T-helper 1 cell treated with Interleukin-12 subunit alpha and Interleukin-12 subunit beta and Interleukin-4 antibody, amounts not matched to agents 30 ng/mL and 1 ng/mL, for 36 hours (primary cell): Measurements from ENCODE around the gene MKI67. TPM values are rescaled to one million over a fixed set of nuclear protein-coding genes. Genes with fewer than 3 reads are reported as not detected.

Experiments used
- intact Hi-C: fragments of 100-400 bp; cut with micrococcal nuclease; formaldehyde crosslinking; loops from one replicate; pipeline ENCODE4 v1.15.1; 2024
- total RNA-seq: library from RNA; stranded (reverse); gene quantifications from 2 replicates; pipeline ENCODE4 v1.2.3, GENCODE V29; 2022

The MKI67 gene
- total RNA-seq, 1 donor from 2014 or later: 221 TPM

GRCh38 chr10:128055061-128055868 lies 71.0 kb downstream of the MKI67 start:
- intact Hi-C loops: no loop called here

DNA sequence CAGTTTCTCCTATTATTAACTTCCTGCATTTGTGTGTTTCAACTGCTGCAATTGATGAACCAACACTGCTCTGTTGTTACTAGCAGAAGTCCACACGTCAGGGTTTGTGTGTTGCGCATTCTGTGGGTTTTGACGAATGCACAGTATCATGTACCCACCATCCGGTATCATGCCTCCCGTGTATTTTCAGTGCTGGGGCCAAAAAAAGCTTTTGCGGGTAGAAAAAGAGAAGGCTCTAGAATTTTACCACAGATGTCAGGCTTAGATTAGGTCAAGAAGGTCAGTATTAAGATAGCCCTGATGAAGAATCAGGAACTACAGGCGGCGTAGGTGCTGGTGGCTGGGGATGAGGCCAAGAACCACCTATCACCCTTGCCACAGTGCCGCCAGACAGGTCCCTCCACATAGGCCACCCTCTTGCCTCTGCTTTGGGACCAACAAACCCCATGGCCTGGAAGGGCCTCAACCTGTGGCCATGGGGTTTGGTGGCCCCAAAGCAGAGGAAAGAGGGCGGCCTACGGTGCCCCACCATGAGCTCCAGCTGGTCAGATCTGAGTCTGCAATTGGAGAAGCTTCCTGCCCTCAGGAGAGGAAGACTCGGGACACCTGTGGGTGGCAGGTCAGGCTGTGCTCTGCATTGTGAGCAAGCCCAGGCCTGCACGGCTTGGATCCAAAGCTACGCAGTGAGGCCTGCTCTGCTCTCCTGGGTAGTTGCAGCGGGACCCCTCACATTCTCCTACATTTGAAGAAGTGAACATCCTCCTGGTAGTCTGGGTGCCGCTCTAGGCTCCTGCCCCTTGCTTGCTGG lies 71.9 kb downstream of the MKI67 start:
- intact Hi-C loops: no loop called here

GRCh38 chr10:128053356-128053755 lies 72.9 kb downstream of the MKI67 start:
- intact Hi-C loops: no loop called here

DNA sequence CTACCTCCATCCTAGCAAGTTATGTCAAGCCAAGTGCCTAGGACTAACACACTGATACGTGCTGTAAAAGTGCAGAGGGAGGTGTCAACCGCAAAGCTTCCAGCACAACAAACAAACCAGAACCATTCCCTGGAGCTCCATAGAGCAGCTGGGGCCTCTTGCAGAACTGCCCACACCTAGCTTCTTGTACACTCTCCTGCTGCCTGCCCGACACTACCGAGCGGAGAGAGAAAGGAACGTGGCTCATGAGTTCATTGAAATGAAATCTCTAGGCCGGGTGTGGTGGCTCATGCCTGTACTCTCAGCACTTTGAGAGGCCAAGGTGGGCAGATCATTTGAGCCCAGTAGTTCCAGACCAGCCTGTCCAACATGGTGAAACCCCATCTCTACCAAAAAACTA lies 73.5 kb downstream of the MKI67 start:
- intact Hi-C loops: no loop called here

DNA sequence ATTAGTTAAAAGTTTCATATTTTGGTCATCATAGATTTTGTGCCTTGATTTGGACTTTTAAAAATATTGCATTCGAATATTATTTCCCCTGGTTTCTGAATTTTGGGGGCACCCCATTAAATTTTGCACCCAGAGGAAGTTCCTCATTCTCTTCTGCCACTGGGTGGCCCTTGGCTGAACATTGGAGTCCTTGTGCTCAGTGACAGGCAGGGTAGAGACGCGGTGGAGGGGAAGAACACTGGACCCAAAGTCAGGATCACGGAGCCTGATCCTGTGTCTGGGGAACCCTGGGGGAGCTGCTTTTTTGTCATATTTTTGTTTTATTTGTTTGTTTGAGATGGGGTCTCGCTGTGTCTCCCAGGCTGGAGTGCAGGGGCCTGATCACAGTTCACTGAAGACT lies 74.7 kb downstream of the MKI67 start:
- intact Hi-C loops: no loop called here

DNA sequence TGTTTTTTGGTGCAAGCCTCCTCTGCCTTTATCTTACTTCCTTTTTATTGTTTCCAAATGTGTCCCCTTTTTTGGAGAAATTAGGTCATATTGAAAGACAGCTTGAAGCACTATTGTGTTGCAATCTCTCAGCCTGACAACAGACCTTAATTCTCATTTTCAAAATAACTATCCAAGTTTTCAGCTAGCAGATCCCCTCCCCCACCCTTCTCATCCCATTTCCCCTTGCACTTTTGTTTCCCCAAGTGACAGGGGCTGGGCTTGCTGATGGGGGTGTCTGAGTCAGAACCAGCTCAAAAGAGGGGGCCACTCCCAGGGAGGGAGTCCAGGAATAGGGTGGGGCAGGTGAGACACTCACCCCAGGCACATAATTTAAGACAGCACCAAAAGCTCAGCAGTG lies 75.3 kb downstream of the MKI67 start:
- intact Hi-C loops: no loop called here

DNA sequence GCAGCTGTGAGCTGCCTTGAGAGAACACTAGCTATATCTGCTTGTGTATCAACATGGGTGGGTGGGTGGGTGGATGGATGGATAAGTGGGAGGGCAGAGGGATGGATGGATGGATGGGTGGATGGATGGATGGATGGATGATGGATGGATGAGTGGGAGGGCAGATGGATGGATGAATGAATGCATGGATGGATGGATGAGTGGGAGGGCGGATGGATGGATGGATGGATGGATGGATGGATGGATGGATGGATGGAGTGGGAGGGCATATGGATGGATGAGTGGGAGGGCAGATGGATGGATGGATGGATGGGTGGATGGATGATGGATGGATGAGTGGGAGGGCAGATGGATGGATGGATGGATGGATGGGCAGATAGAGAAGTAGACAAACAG lies 76.1 kb downstream of the MKI67 start:
- intact Hi-C loops: no loop called here

DNA sequence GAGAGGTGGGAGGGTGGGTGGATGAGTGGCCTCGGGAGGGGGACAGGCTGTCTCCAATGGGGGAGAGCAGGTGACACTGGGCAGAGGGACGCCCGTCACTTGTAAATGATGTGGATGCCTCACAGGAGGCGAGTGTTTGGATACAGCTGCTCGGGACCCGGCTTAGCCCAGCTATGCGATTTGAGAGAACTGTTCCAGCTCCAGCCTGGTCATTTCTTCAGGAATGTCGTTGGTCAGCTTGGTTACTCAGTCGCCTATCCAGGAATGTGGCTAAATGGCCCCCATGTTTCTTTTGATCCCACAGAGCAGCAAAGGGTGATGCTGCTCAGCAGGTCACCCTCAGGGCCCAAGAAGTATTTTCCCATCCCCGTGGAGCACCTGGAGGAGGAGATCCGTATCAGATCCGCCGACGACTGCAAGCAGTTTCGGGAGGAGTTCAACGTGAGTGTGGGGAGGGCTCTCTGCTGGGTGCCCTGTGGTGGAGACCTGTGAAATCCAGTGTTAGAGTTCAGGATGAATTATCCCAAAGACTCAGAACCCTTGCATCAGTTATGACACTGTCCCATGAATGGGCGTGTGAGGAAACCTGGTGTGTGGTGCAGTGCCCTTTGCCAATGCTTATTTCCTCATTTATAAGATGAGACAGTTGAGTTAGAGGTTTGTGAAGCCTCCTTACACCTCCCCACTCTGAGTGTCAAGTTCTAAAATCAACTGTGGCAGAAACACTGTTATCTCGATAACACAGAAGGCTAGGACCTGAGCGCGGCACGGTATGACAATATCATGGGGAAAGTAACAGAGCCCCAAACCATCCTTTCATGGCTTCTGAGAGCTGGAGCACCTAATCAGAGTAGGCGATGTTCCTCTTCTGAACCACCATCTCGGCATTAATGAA lies 76.8 kb downstream of the MKI67 start:
- intact Hi-C loops: no loop called here

- intact Hi-C loops: loop anchor here (1.0 kb wide), 3 partner anchors 14 to 58 kb away; no protein-coding TSS in a partner anchor
These were observed 77.4 kb downstream of the MKI67 start for GRCh38 chr10:128048819-128049210.

DNA sequence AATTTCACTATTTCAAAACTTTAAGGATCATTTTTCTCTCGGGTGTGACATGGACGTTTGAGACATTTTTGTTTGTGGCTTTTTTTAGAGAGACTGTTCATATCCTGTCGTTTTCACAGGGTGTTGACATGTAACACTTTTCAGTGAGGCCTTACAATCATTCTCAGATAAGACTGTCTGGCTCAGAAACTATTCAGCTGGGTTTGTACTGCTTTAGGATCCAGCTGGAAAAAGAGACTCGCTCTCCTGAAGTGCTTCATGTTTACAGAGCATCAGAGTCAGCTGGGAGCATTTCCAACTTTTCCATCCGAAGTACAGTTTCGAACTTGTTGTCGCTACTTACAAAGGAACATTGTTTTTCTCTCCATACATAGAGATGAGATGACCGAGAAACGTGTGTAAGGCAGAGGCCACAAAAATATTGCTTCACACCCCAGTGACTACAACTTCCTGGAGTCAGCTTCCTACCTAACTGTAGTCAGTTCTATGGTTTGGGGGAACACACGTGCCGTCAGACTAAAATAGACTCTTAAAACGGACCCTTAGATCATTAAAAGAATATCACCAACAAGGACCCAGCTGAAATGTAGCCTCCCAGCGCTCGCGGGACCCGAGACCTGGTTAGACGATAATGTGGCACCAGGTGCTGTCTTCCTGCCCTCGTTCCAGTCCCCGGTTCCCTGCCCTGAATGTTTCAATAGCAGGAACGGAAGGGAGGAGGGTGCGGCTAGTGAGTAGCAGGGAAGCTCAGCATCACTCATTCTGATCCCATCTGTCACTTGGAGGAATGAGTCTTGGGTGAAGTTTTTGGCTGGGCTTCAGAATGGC lies 78.0 kb downstream of the MKI67 start:
- intact Hi-C loops: loop anchor here (1.0 to 2.0 kb wide), 9 partner anchors 13 to 162 kb away; partner anchors contain the start of gene MKI67

GRCh38 chr10:128047351-128047750 lies 78.9 kb downstream of the MKI67 start:
- intact Hi-C loops: loop anchor here (1.0 to 2.0 kb wide), 6 partner anchors 22 to 163 kb away; partner anchors contain the start of gene MKI67

DNA sequence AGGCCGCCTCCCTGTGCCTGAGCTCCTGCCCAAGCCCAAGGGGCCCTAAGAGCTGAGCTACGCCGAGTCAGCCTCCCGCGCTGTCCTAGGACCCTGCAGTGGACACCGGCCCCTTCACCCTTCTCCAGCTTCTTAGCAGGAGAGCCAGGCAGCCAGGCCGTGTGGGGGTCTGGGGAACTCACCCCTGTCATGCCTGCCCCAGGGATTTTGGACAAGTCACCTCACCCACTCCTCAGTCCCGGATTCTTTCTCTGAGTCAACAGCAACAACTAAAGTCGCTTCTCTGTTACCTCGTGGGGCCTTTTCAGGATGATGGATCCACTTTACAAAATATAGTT lies 79.3 kb downstream of the MKI67 start:
- intact Hi-C loops: loop anchor here (1.0 to 2.0 kb wide), 6 partner anchors 22 to 163 kb away; partner anchors contain the start of gene MKI67

Other genes with a start within 250 kb of the MKI67 start
- not detected in 2 replicates for gene CLRN3, start 233.5 kb downstream of the MKI67 start, total RNA-seq
- 27.7 and 35.7 TPM in 2 replicates for gene PTPRE, start 219.3 kb downstream of the MKI67 start, total RNA-seq